Activated CD4-positive, alpha-beta T cell treated with anti-CD3 and anti-CD28 coated beads for 36 hours (primary cell): ENCODE data around the gene MTUS2. TPM values are rescaled to one million over a fixed set of nuclear protein-coding genes. Genes with fewer than 3 reads are reported as not detected.

Experiments
- ATAC-seq: fragments of 200-7000 bp; cut with Tn5 transposase; one replicate; pipeline ENCODE4 v1.10.0; 2021; ENCODE audit warnings: mild to moderate bottlenecking, moderate library complexity
- CTCF ChIA-PET: fragments of 350-600 bp; sonication (Branson Sonifier 250); formaldehyde crosslinking; loops from one replicate; lab custom pipeline; 2021; ENCODE audit warnings: antibody characterized with exemption; lab: Charles Lee
- POLR2A ChIA-PET: fragments of 350-600 bp; sonication (Branson Sonifier 250); formaldehyde crosslinking; loops from one replicate; lab custom pipeline; 2021; ENCODE audit warnings: antibody characterized with exemption, inconsistent platforms; lab: Charles Lee
- DNase-seq: peaks from one replicate; pipeline ENCODE4 v3.0.0-alpha.2; 2020
- H3K27ac Mint-ChIP-seq: one replicate; pipeline ENCODE4 v1.8.0; 2021; ENCODE audit warnings: mixed read lengths
- H3K27me3 Mint-ChIP-seq: one replicate; pipeline ENCODE4 v1.8.0; 2021; ENCODE audit warnings: mixed read lengths
- H3K36me3 Mint-ChIP-seq: one replicate; pipeline ENCODE4 v1.8.0; 2021; ENCODE audit warnings: low read depth, mixed read lengths
- H3K4me1 Mint-ChIP-seq: one replicate; pipeline ENCODE4 v1.8.0; 2021; ENCODE audit warnings: mixed read lengths
- H3K4me3 Mint-ChIP-seq: one replicate; pipeline ENCODE4 v1.8.0; 2021; ENCODE audit warnings: mild to moderate bottlenecking, moderate library complexity, mixed read lengths
- H3K9me3 Mint-ChIP-seq: one replicate; pipeline ENCODE4 v1.8.0; 2021; ENCODE audit warnings: low read depth, mixed read lengths
- intact Hi-C, 2 experiments: fragments of 100-400 bp; cut with DNase I in 1 of 2; cut with micrococcal nuclease in 1 of 2; formaldehyde crosslinking; loops; one replicate each; pipeline versions ENCODE4 v1.14.2 to v1.15.1; 2022 to 2024; cut with DNase I, micrococcal nuclease
- total RNA-seq, 2 experiments: library from RNA; stranded (reverse); gene quantifications; one replicate each; pipeline ENCODE4 v1.2.3, GENCODE V29; 2021

Gene MTUS2
- total RNA-seq, 2 experiments from 2014 or later, result 0.05 TPM; not detected in 1

GRCh38 chr13:29038700-29039099, 218.6 kb downstream of the MTUS2 start:
- no peaks in the 10 kb centered on the region for H3K36me3 Mint-ChIP-seq
- DNase-seq (no peak), ATAC-seq (no peak)
- CTCF ChIA-PET, result no interaction called here
- POLR2A ChIA-PET, result no interaction called here
- H3K4me3 Mint-ChIP-seq, result no peak overlapping the region
- no peaks in the 10 kb centered on the region for H3K27me3 Mint-ChIP-seq
- intact Hi-C loops, result no loop called here
- no peaks in the 10 kb centered on the region for H3K9me3 Mint-ChIP-seq
- H3K27ac Mint-ChIP-seq, result no peak overlapping the region
- H3K4me1 Mint-ChIP-seq, result no peaks in the 10 kb centered on the region

GRCh38 chr13:29039212-29039611, 219.1 kb downstream of the MTUS2 start:
- Mint-ChIP-seq H3K27me3 (no peaks in the 10 kb centered on the region), H3K9me3 (peaks cover under 1% of the 10 kb centered on the region), H3K27ac (no peak overlapping the region), H3K4me1 (no peaks in the 10 kb centered on the region), H3K36me3 (no peaks in the 10 kb centered on the region), H3K4me3 (no peak overlapping the region)
- ChIA-PET POLR2A (no interaction called here), CTCF (no interaction called here)
- ATAC-seq (no peak), DNase-seq (no peak)
- intact Hi-C loops, result no loop called here

- Mint-ChIP-seq H3K27ac (no peak overlapping the region), H3K4me3 (no peak overlapping the region), H3K27me3 (no peaks in the 10 kb centered on the region), H3K4me1 (no peaks in the 10 kb centered on the region), H3K36me3 (no peaks in the 10 kb centered on the region), H3K9me3 (peaks cover 14% of the 10 kb centered on the region)
- no peak for DNase-seq
- CTCF ChIA-PET, result no interaction called here
- no peak for ATAC-seq
- intact Hi-C loops, result no loop called here
- POLR2A ChIA-PET, result no interaction called here
These were observed 226.4 kb downstream of the MTUS2 start for GRCh38 chr13:29046588-29046987.

GRCh38 chr13:29049524-29049923, 229.4 kb downstream of the MTUS2 start:
- no peak for ATAC-seq
- ChIA-PET POLR2A (no interaction called here), CTCF (interaction anchor here (0.5 kb wide), 1 partner anchor 506 kb away, joined by 3 read pairs; no protein-coding TSS in a partner anchor)
- H3K27ac Mint-ChIP-seq, result no peak overlapping the region
- H3K4me3 Mint-ChIP-seq, result no peak overlapping the region
- H3K4me1 Mint-ChIP-seq, result no peaks in the 10 kb centered on the region
- no peaks in the 10 kb centered on the region for H3K27me3 Mint-ChIP-seq
- intact Hi-C loops, result no loop called here
- DNase-seq, result no peak
- peaks cover 10% of the 10 kb centered on the region for H3K9me3 Mint-ChIP-seq
- no peaks in the 10 kb centered on the region for H3K36me3 Mint-ChIP-seq

- H3K27ac Mint-ChIP-seq, result no peak overlapping the region
- H3K36me3 Mint-ChIP-seq, result no peaks in the 10 kb centered on the region
- H3K4me1 Mint-ChIP-seq, result no peaks in the 10 kb centered on the region
- POLR2A ChIA-PET, result no interaction called here
- ATAC-seq (no peak), DNase-seq (no peak)
- CTCF ChIA-PET, result no interaction called here
- intact Hi-C loops, result no loop called here
- H3K4me3 Mint-ChIP-seq, result no peak overlapping the region
- H3K9me3 Mint-ChIP-seq, result peaks cover 8% of the 10 kb centered on the region
- no peaks in the 10 kb centered on the region for H3K27me3 Mint-ChIP-seq
These were observed 230.6 kb downstream of the MTUS2 start for GRCh38 chr13:29050719-29051118.

- no peak for ATAC-seq
- Mint-ChIP-seq H3K36me3 (peaks cover 3% of the 10 kb centered on the region), H3K4me3 (no peak overlapping the region), H3K4me1 (peaks cover under 1% of the 10 kb centered on the region), H3K27me3 (peaks cover 2% of the 10 kb centered on the region), H3K9me3 (peaks cover 18% of the 10 kb centered on the region), H3K27ac (no peak overlapping the region)
- intact Hi-C loops, result no loop called here
- ChIA-PET POLR2A (no interaction called here), CTCF (no interaction called here)
- DNase-seq, result no peak
These were observed 239.7 kb downstream of the MTUS2 start for GRCh38 chr13:29059800-29060199.

- DNase-seq (peak; percentile 5), ATAC-seq (peak; percentile 44)
- Mint-ChIP-seq H3K4me1 (peaks cover 6% of the 10 kb centered on the region), H3K4me3 (no peak overlapping the region), H3K27ac (no peak overlapping the region), H3K9me3 (no peaks in the 10 kb centered on the region), H3K36me3 (no peaks in the 10 kb centered on the region), H3K27me3 (peaks cover 2% of the 10 kb centered on the region)
- POLR2A ChIA-PET, result no interaction called here
- intact Hi-C loops, result no loop called here
- CTCF ChIA-PET, result no interaction called here
These were observed 245.0 kb downstream of the MTUS2 start for GRCh38 chr13:29065142-29065541.

GRCh38 chr13:29067306-29067945, 247.3 kb downstream of the MTUS2 start:
- POLR2A ChIA-PET, result no interaction called here
- CTCF ChIA-PET, result no interaction called here
- Mint-ChIP-seq H3K4me1 (peaks cover 6% of the 10 kb centered on the region), H3K4me3 (no peak overlapping the region), H3K27me3 (peaks cover 2% of the 10 kb centered on the region), H3K9me3 (no peaks in the 10 kb centered on the region), H3K27ac (no peak overlapping the region), H3K36me3 (no peaks in the 10 kb centered on the region)
- DNase-seq, result no peak
- ATAC-seq, result no peak
- intact Hi-C loops, result no loop called here

GRCh38 chr13:29073755-29074154, 253.6 kb downstream of the MTUS2 start:
- intact Hi-C loops, result no loop called here
- Mint-ChIP-seq H3K4me3 (no peak overlapping the region), H3K4me1 (peaks cover 2% of the 10 kb centered on the region), H3K27me3 (no peaks in the 10 kb centered on the region), H3K9me3 (peaks cover 2% of the 10 kb centered on the region), H3K36me3 (no peaks in the 10 kb centered on the region), H3K27ac (no peak overlapping the region)
- no peak for ATAC-seq
- POLR2A ChIA-PET, result no interaction called here
- DNase-seq, result no peak
- CTCF ChIA-PET, result no interaction called here

GRCh38 chr13:29077051-29077813, 257.1 kb downstream of the MTUS2 start:
- ChIA-PET POLR2A (interaction anchor here (0.5 kb wide), 1 partner anchor 10 kb away, joined by 3 read pairs; no protein-coding TSS in a partner anchor), CTCF (no interaction called here)
- H3K27me3 Mint-ChIP-seq, result no peaks in the 10 kb centered on the region

GRCh38 chr13:29081036-29081435, 260.9 kb downstream of the MTUS2 start:
- H3K36me3 Mint-ChIP-seq, result no peaks in the 10 kb centered on the region
- H3K9me3 Mint-ChIP-seq, result peaks cover 8% of the 10 kb centered on the region
- no peak overlapping the region for H3K4me3 Mint-ChIP-seq
- DNase-seq (peak; percentile 6), ATAC-seq (peak; percentile 66)
- H3K4me1 Mint-ChIP-seq, result peaks cover 14% of the 10 kb centered on the region
- intact Hi-C loops, result loop anchor here (5.0 kb wide), 1 partner anchor 281 kb away; no protein-coding TSS in a partner anchor
- no peak overlapping the region for H3K27ac Mint-ChIP-seq
- ChIA-PET POLR2A (no interaction called here), CTCF (interaction anchor here (0.7 kb wide), 2 partner anchors 24 to 30 kb away, joined by 3 to 4 read pairs; no protein-coding TSS in a partner anchor)
- no peaks in the 10 kb centered on the region for H3K27me3 Mint-ChIP-seq

More at GRCh38 chr13:29077051-29077813, 257.1 kb downstream of the MTUS2 start:
- intact Hi-C loops, result no loop called here
- Mint-ChIP-seq H3K4me1 (peaks cover 14% of the 10 kb centered on the region), H3K9me3 (peaks cover 4% of the 10 kb centered on the region), H3K27ac (no peak overlapping the region), H3K4me3 (no peak overlapping the region), H3K36me3 (no peaks in the 10 kb centered on the region)
- DNase-seq, result no peak
- ATAC-seq, result no peak
